HUES48 (cell line): ENCODE measurements around the gene CYTH4.

Experiments
- H3K27ac ChIP-seq: one replicate; pipeline ENCODE4 v1.7.0; 2013; ENCODE audit warnings: low read depth, low read length, inconsistent platforms
- H3K27me3 ChIP-seq: 2 replicates; pipeline ENCODE4 v1.6.1; 2013; ENCODE audit warnings: mild to moderate bottlenecking, low read length; ENCODE audit not compliant: control insufficient read depth, insufficient read depth
- H3K36me3 ChIP-seq: 2 replicates; pipeline ENCODE4 v1.6.1; 2013; ENCODE audit warnings: low read length; ENCODE audit not compliant: control insufficient read depth, insufficient read depth
- H3K4me1 ChIP-seq: 2 replicates; pipeline ENCODE4 v1.6.1; 2013; ENCODE audit warnings: mild to moderate bottlenecking, low read length; ENCODE audit not compliant: control insufficient read depth, insufficient read depth
- H3K4me3 ChIP-seq: 2 replicates; pipeline ENCODE4 v1.5.1; 2013; ENCODE audit warnings: mild to moderate bottlenecking, low read depth, low read length
- H3K9ac ChIP-seq: 2 replicates; pipeline ENCODE4 v1.6.1; 2013; ENCODE audit warnings: mild to moderate bottlenecking, low read depth, low read length, moderate library complexity
- H3K9me3 ChIP-seq: 2 replicates; pipeline ENCODE4 v1.6.1; 2013; ENCODE audit warnings: low read length; ENCODE audit not compliant: control insufficient read depth, insufficient read depth

The CYTH4 gene

DNA sequence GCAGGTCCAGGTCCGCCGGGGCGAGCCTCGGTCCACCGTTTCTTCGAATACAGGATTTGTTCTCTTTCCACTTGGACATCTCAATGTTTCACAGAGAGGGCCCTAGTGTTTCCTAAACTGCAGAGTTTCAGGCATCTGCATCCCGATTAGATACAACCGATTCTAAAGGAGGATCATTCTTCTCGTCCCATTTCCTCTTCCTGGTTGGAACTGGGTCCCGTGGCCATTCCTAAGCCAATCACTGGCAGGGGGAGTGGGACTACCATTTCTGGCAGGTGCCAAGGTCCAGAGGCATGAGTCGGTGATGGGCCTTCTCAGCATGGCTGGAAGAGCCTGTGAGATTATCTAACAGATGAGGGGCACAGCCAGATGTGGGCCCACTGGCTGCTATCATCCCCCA lies 76.1 kb downstream of the CYTH4 start:
- H3K4me3 ChIP-seq: no peak overlapping the region
- no peaks in the 10 kb centered on the region for H3K9me3 ChIP-seq
- no peaks in the 10 kb centered on the region for H3K4me1 ChIP-seq
- no peak overlapping the region for H3K9ac ChIP-seq
- no peaks in the 10 kb centered on the region for H3K36me3 ChIP-seq
- H3K27me3 ChIP-seq: no peaks in the 10 kb centered on the region
- no peak overlapping the region for H3K27ac ChIP-seq

DNA sequence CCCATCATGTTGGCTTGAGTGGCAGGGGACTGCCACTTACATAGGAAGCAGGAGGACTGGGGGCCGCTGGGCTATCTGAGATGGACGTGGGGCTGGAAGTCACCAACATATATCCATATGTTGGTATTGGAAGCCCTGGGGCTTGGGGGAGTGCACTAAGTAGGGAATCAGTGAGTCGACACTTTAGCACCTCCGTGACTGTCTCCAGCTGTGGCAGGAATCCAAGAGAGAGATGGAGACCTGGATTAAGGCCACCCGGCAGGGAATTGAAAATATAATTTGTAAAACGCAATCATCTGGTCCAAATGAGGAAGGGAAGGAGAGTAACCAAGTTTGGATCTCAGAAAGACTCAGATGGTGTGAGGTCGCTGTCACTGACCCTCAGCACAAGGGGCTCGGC lies 76.6 kb downstream of the CYTH4 start:
- no peaks in the 10 kb centered on the region for H3K27me3 ChIP-seq
- no peak overlapping the region for H3K27ac ChIP-seq
- H3K9ac ChIP-seq: no peak overlapping the region
- no peaks in the 10 kb centered on the region for H3K36me3 ChIP-seq
- no peak overlapping the region for H3K4me3 ChIP-seq
- H3K9me3 ChIP-seq: no peaks in the 10 kb centered on the region
- H3K4me1 ChIP-seq: no peaks in the 10 kb centered on the region

DNA sequence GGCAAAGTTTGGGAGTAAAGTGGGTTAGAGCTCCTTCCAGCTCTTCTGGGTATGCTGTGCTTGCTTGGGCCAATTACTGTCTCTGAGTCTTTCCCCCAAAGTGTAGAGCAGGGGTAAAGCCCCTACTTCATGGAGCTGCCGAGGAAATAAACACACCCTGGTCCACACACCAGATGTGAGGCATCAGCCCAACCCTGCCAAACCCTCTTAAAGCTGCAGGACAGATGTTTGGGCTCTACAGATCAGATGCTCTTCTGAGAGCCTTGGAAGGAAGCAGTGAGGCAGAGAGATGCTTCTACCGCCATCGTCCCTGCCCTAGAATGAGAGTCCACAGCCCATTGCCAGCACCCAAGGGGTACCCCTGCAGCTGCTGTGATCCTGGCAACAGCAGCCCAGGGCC lies 80.3 kb downstream of the CYTH4 start:
- Histone ChIP-seq H3K4me1 (no peaks in the 10 kb centered on the region), H3K27ac (no peak overlapping the region), H3K4me3 (no peak overlapping the region), H3K9me3 (no peaks in the 10 kb centered on the region), H3K9ac (no peak overlapping the region), H3K27me3 (no peaks in the 10 kb centered on the region), H3K36me3 (no peaks in the 10 kb centered on the region)

GRCh38 chr22:37363261-37363992 lies 81.1 kb downstream of the CYTH4 start:
- Histone ChIP-seq H3K27ac (no peak overlapping the region), H3K27me3 (no peaks in the 10 kb centered on the region), H3K4me3 (no peak overlapping the region), H3K9me3 (no peaks in the 10 kb centered on the region), H3K9ac (no peak overlapping the region), H3K4me1 (no peaks in the 10 kb centered on the region; the same call in 1 of the 2 replicates), H3K36me3 (no peaks in the 10 kb centered on the region)
